T-helper 2 cell (primary cell): ENCODE data around the gene PRRT1.
"Not testable (repeated sequence)": the region's sequence is repeated elsewhere in the genome, so short reads cannot be mapped to it uniquely, and the experiment has no call there.

Source experiments
- DNase-seq, 5 experiments: peaks; one replicate each; pipeline versions ENCODE4 v3.0.0 to v3.0.0-alpha.2; 2012 to 2022
- total RNA-seq, 2 donors: gene quantifications; one replicate each; lab custom pipeline; 2026; lab: John Stamatoyannopoulos, UW

Gene PRRT1
- 0.20 to 0.31 reads per million in 2 donors for total RNA-seq

GRCh38 chr6:32151863-32152768 is at the start of gene PRRT1:
PRRT1 (minus strand) TSS chr6:32151939; CDS start chr6:32151827, 112 bp downstream.
- DNase-seq = no peak

- DNase-seq = no peak
These were observed 49.2 kb upstream of the PRRT1 start for GRCh38 chr6:32200711-32201475.

GRCh38 chr6:32198866-32199265 is 47.1 kb upstream of the PRRT1 start:
- DNase-seq = no peak

GRCh38 chr6:32198345-32198696 is 46.6 kb upstream of the PRRT1 start:
- no peak for DNase-seq

GRCh38 chr6:32196682-32197616 is 45.2 kb upstream of the PRRT1 start:
- DNase-seq = no peak

GRCh38 chr6:32195902-32196681 is 44.4 kb upstream of the PRRT1 start:
- DNase-seq = peak; percentile 20 to 67 (median 37)

GRCh38 chr6:32195652-32195901 is 43.8 kb upstream of the PRRT1 start:
- DNase-seq = peak; percentile 98 to 100 (median 100)

GRCh38 chr6:32194825-32195651 is 43.3 kb upstream of the PRRT1 start:
- DNase-seq = peak in 1 of 5 experiments; percentile 63

- no peak for DNase-seq
These were observed 42.6 kb upstream of the PRRT1 start for GRCh38 chr6:32194388-32194787.

- DNase-seq = not testable (repeated sequence)
These were observed 41.4 kb upstream of the PRRT1 start for GRCh38 chr6:32193096-32193495.

GRCh38 chr6:32192608-32193039 is 40.9 kb upstream of the PRRT1 start, which contains the start of gene GPSM3:
GPSM3 (minus strand) TSS chr6:32192643; CDS start chr6:32192513, 130 bp downstream.
- peak in 4 of 5 experiments; percentile 13 to 86 (median 50) for DNase-seq

GRCh38 chr6:32191696-32192607 is 40.2 kb upstream of the PRRT1 start:
- peak in 2 of 5 experiments; percentile 25 to 32 for DNase-seq

GRCh38 chr6:32190911-32191677 is 39.4 kb upstream of the PRRT1 start:
- no peak for DNase-seq

- peak; percentile 49 to 95 (median 67) for DNase-seq
These were observed 38.5 kb upstream of the PRRT1 start, which contains the start of gene PBX2 for GRCh38 chr6:32190054-32190851. PBX2 (minus strand) TSS chr6:32190202; CDS start chr6:32189915, 287 bp downstream.

- DNase-seq = peak in 1 of 5 experiments; percentile 23
These were observed 38.0 kb upstream of the PRRT1 start for GRCh38 chr6:32189742-32190053.

- DNase-seq = no peak
These were observed 37.5 kb upstream of the PRRT1 start for GRCh38 chr6:32189069-32189741.

- no peak for DNase-seq
These were observed 36.8 kb upstream of the PRRT1 start for GRCh38 chr6:32188381-32189068.
